ENCODE measurements around the gene CACNA1B. TPM values are rescaled to one million over a fixed set of nuclear protein-coding genes. Genes with fewer than 3 reads are reported as not detected.

The CACNA1B gene
- total and polyA plus RNA-seq, 9 of the 15 experiments (the other 6 are each of a cell fraction or from before 2014, with no cell fraction given), result 0.01 to 0.04 TPM; not detected in 7

GRCh38 chr9:138067613-138068367 is 190.2 kb downstream of the CACNA1B start (continued):
- no peak for TF ChIP-seq PRDM10 (IDR thresholded peaks at IDR 0.05; ENCODE audit: partially characterized antibody)
- no peak for TF ChIP-seq RUNX1 (IDR thresholded peaks at IDR 0.05; ENCODE audit: low read depth)
- no peak for TF ChIP-seq RBM17 (IDR thresholded peaks at IDR 0.05; ENCODE audit: borderline replicate concordance, low read depth, low read length)
- no peak for TF ChIP-seq CBX5 (IDR thresholded peaks at IDR 0.05; ENCODE audit: borderline replicate concordance, low read depth)
- TF ChIP-seq SRSF9 (IDR thresholded peaks at IDR 0.05; ENCODE audit: borderline replicate concordance, low read depth, low read length), result no peak

- FAIRE-seq (no peak), DNase-seq (ENCODE audit: extremely low read depth in 1 of 4, low spot score in 3 of 4) (no peak), ATAC-seq (no peak)
- H3K9me1 ChIP-seq (ENCODE audit: control insufficient read depth, insufficient read depth, low read length), result no peaks in the 10 kb centered on the region
- H2AFZ ChIP-seq (ENCODE audit: low read depth, low read length), result no peak overlapping the region
- in situ Hi-C loops (cut with MboI), result no loop called here
- ChIA-PET CTCF (ENCODE audit: low intra/inter-chr PET ratio) (no interaction called here), POLR2A (interaction anchor here (0.6 kb wide), 1 partner anchor 396 kb away, joined by 3 read pairs; no protein-coding TSS in a partner anchor)
- BruUV-seq (replicated peaks), result no TSS peak
- H3K4me1 ChIP-seq (replicated peaks in 1 of 2; ENCODE audit: control insufficient read depth in 2 of 2, insufficient read depth in 2 of 2, low read length in 2 of 2), result no peaks in the 10 kb centered on the region
- H3K79me2 ChIP-seq (ENCODE audit: control insufficient read depth, insufficient read depth, low read length), result no peaks in the 10 kb centered on the region
- H3K9me3 ChIP-seq (replicated peaks; ENCODE audit: control insufficient read depth, insufficient read depth, low read depth, low read length), result no peaks in the 10 kb centered on the region
- H4K20me1 ChIP-seq (replicated peaks; ENCODE audit: control insufficient read depth, insufficient read depth, low read length), result 0 out of 2 replicates have a peak, but pooled peaks cover 4% of the 10 kb centered on the region
- H3K4me2 ChIP-seq (ENCODE audit: insufficient read depth, low read length), result no peak overlapping the region
- no peak overlapping the region for H3K27ac ChIP-seq (ENCODE audit: extremely low read depth, low read depth, low read length)
- peaks cover 3 to 73% of the 10 kb centered on the region in 2 experiments; a peak in 4 of 5 replicates for H3K27me3 ChIP-seq (ENCODE audit: control insufficient read depth in 2 of 2, insufficient read depth in 2 of 2, low read length in 2 of 2)
- H3K36me3 ChIP-seq (ENCODE audit: control insufficient read depth, insufficient read depth, low read length), result no peaks in the 10 kb centered on the region
- intact Hi-C loops (cut with micrococcal nuclease), result no loop called here
- H3K9ac ChIP-seq (ENCODE audit: insufficient read depth in 1 of 2, low read depth in 2 of 2, low read length in 2 of 2), result no peak overlapping the region
- 0% methylated on average over 8 of the region's 9 CpGs for WGBS (ENCODE audit: insufficient coverage, low coverage, missing lambda C conversion rate)
- no peak overlapping the region for H3K4me3 ChIP-seq
- no peak for TF ChIP-seq CXXC5 (CRISPR knock-in tag; IDR thresholded peaks at IDR 0.05)
- TF ChIP-seq CTCFL (IDR thresholded peaks at IDR 0.05; ENCODE audit: borderline replicate concordance, insufficient read depth, low read depth, low read length, poor library complexity, severe bottlenecking), result no peak
- no peak for TF ChIP-seq ZNF146 (CRISPR knock-in tag; IDR thresholded peaks at IDR 0.05; ENCODE audit: unreplicated experiment)
- no peak for TF ChIP-seq TFAM (CRISPR knock-in tag; conservative IDR thresholded peaks at IDR 0.05)
- no peak for TF ChIP-seq KLF6 (CRISPR knock-in tag; IDR thresholded peaks at IDR 0.05; ENCODE audit: borderline replicate concordance)
- TF ChIP-seq MBD2 (IDR thresholded peaks at IDR 0.05; ENCODE audit: borderline replicate concordance, low read depth), result no peak
Measured at GRCh38 chr9:138068601-138069035, 191.0 kb downstream of the CACNA1B start.
